GM23338 (cell line): ENCODE measurements around the gene FAM20C. TPM values are rescaled to one million over a fixed set of nuclear protein-coding genes. Genes with fewer than 3 reads are reported as not detected.

Experiments used
- ATAC-seq: fragments of 200-7000 bp; cut with Tn5 transposase; 3 replicates; pipeline ENCODE4 v1.9.1; 2020
- DNase-seq: peaks from one replicate; pipeline ENCODE4 v3.0.0-alpha.2; 2015; ENCODE audit warnings: low spot score
- H2AFZ ChIP-seq: fragments of 200-600 bp; sonication (generic); 2 replicates; pipeline ENCODE4 v1.8.0; 2016; ENCODE audit warnings: antibody characterized with exemption, mild to moderate bottlenecking, moderate library complexity
- H3F3A ChIP-seq: fragments of 200-600 bp; sonication (generic); replicated peaks from 2 replicates; pipeline ENCODE4 v1.8.0; 2017; ENCODE audit warnings: antibody characterized with exemption, mixed run types, low read depth
- H3K27ac ChIP-seq: fragments of 200-600 bp; sonication (generic); 2 replicates; pipeline ENCODE4 v1.6.1; 2016; ENCODE audit warnings: low read depth
- H3K27me3 ChIP-seq: fragments of 200-600 bp; sonication (generic); 2 replicates; pipeline ENCODE4 v1.8.0; 2016; ENCODE audit warnings: mild to moderate bottlenecking, mixed run types, moderate library complexity; ENCODE audit not compliant: insufficient read depth
- H3K36me3 ChIP-seq: fragments of 200-600 bp; sonication (generic); 2 replicates; pipeline ENCODE4 v1.8.0; 2016; ENCODE audit warnings: mild to moderate bottlenecking; ENCODE audit not compliant: insufficient read depth
- H3K4me1 ChIP-seq: fragments of 200-600 bp; sonication (generic); 2 replicates; pipeline ENCODE4 v1.8.0; 2016; ENCODE audit warnings: mild to moderate bottlenecking, moderate library complexity; ENCODE audit not compliant: insufficient read depth
- H3K4me2 ChIP-seq: fragments of 200-600 bp; sonication (generic); 2 replicates; pipeline ENCODE4 v1.7.1; 2017; ENCODE audit warnings: mixed run types
- H3K4me3 ChIP-seq: fragments of 200-600 bp; sonication (generic); 2 replicates; pipeline ENCODE4 v1.6.1; 2016; ENCODE audit warnings: mixed run types
- H3K79me2 ChIP-seq: fragments of 200-600 bp; sonication (generic); replicated peaks from 2 replicates; pipeline ENCODE4 v1.8.0; 2017; ENCODE audit warnings: mild to moderate bottlenecking; ENCODE audit not compliant: insufficient read depth
- H3K9me2 ChIP-seq: fragments of 200-600 bp; sonication (generic); 2 replicates; pipeline ENCODE4 v1.8.0; 2017; ENCODE audit not compliant: insufficient read depth
- H4K20me1 ChIP-seq: fragments of 200-600 bp; sonication (generic); replicated peaks from 2 replicates; pipeline ENCODE4 v1.8.0; 2017; ENCODE audit warnings: mild to moderate bottlenecking; ENCODE audit not compliant: insufficient read depth
- H3K27ac Mint-ChIP-seq: 2 replicates; pipeline ENCODE4 v1.8.0; 2020; ENCODE audit warnings: inconsistent platforms, mild to moderate bottlenecking, moderate library complexity, mixed read lengths
- H3K27me3 Mint-ChIP-seq: 3 replicates; pipeline ENCODE4 v1.8.0; 2022; ENCODE audit warnings: low read depth, mild to moderate bottlenecking, moderate library complexity, mixed read lengths, inconsistent platforms; ENCODE audit not compliant: insufficient read depth, poor library complexity
- H3K36me3 Mint-ChIP-seq: 3 replicates; pipeline ENCODE4 v1.8.0; 2021; ENCODE audit warnings: low read depth, mild to moderate bottlenecking, inconsistent platforms, moderate library complexity, mixed read lengths
- H3K4me1 Mint-ChIP-seq: 3 replicates; pipeline ENCODE4 v1.8.0; 2020; ENCODE audit warnings: mild to moderate bottlenecking, inconsistent platforms, mixed read lengths
- H3K4me3 Mint-ChIP-seq: 3 replicates; pipeline ENCODE4 v1.8.0; 2021; ENCODE audit warnings: moderate library complexity, mild to moderate bottlenecking, inconsistent platforms, mixed read lengths
- H3K9me3 Mint-ChIP-seq: 3 replicates; pipeline ENCODE4 v1.8.0; 2020; ENCODE audit warnings: moderate library complexity, mild to moderate bottlenecking, inconsistent platforms, mixed read lengths
- CREB1 ChIP-seq: fragments of 250-450 bp; sonication (Bioruptor Pico); IDR thresholded peaks from 2 replicates; pipeline ENCODE4 v1.5.0; 2020; ENCODE audit warnings: low read depth, mild to moderate bottlenecking, moderate library complexity
- CTCF ChIP-seq, 2 experiments: fragments of 200-600 bp in 1 of 2; sonication (generic) in 1 of 2; conservative IDR thresholded peaks; 2 replicates each; pipeline versions ENCODE4 v1.5.1 to v1.6.1; 2016 to 2017; ENCODE audit warnings: antibody characterized with exemption in 2 of 2, low read depth in 2 of 2, mild to moderate bottlenecking in 2 of 2, moderate library complexity in 1 of 2
- ETS1 ChIP-seq: IDR thresholded peaks from 2 replicates; pipeline ENCODE4 v1.6.1; 2016; ENCODE audit warnings: antibody characterized with exemption
- EZH2 ChIP-seq: fragments of 200-600 bp; sonication (generic); IDR thresholded peaks from one replicate; pipeline ENCODE4 v1.8.0; 2017; ENCODE audit warnings: antibody characterized with exemption, mild to moderate bottlenecking, low read depth; ENCODE audit not compliant: unreplicated experiment
- EZH2phosphoT487 ChIP-seq: fragments of 200-600 bp; sonication (generic); IDR thresholded peaks from one replicate; pipeline ENCODE4 v1.8.1; 2018; ENCODE audit warnings: antibody characterized with exemption; ENCODE audit not compliant: unreplicated experiment
- JUNB ChIP-seq: IDR thresholded peaks from one replicate; pipeline ENCODE4 v1.6.1; 2016; ENCODE audit warnings: antibody characterized with exemption; ENCODE audit not compliant: unreplicated experiment
- NANOG ChIP-seq: IDR thresholded peaks from 2 replicates; pipeline ENCODE4 v1.6.1; 2016; ENCODE audit warnings: antibody characterized with exemption, borderline replicate concordance
- POLR2AphosphoS5 ChIP-seq: IDR thresholded peaks from 2 replicates; pipeline ENCODE4 v1.6.1; 2016; ENCODE audit warnings: antibody characterized with exemption, low read depth
- REST ChIP-seq: IDR thresholded peaks from one replicate; pipeline ENCODE4 v1.6.1; 2018; ENCODE audit warnings: antibody characterized with exemption; ENCODE audit not compliant: unreplicated experiment
- STAT1 ChIP-seq: IDR thresholded peaks from one replicate; pipeline ENCODE4 v1.6.1; 2016; ENCODE audit warnings: antibody characterized with exemption; ENCODE audit not compliant: unreplicated experiment
- ZNF114 ChIP-seq: fragments of 250-450 bp; sonication (Bioruptor Pico); IDR thresholded peaks from 2 replicates; pipeline ENCODE4 v1.5.0; 2020; ENCODE audit warnings: mild to moderate bottlenecking, moderate library complexity
- ZNF331 ChIP-seq: fragments of 250-450 bp; sonication (Bioruptor Pico); IDR thresholded peaks from 2 replicates; pipeline ENCODE4 v1.5.0; 2020; ENCODE audit warnings: low read depth, mild to moderate bottlenecking, moderate library complexity
- ZNF462 ChIP-seq: fragments of 250-450 bp; sonication (Bioruptor Pico); IDR thresholded peaks from 2 replicates; pipeline ENCODE4 v1.5.0; 2020; ENCODE audit warnings: mild to moderate bottlenecking, moderate library complexity
- polyA plus RNA-seq: library from polyadenylated mRNA; unstranded; fragments of >200 nt; fragmentation: Nextera tagmentation; extraction: Ambion mirVana; gene quantifications from 2 replicates; pipeline ENCODE4 v1.2.1, GENCODE V29; 2016
- total RNA-seq: library from RNA; depleted of rRNA; stranded (reverse); fragments of >200 nt; shearing (Covaris generic); gene quantifications from 2 replicates; pipeline ENCODE4 v1.2.3, GENCODE V29; 2014

The FAM20C gene
- total and polyA plus RNA-seq, 2 experiments from 2014 or later, result 7.6 to 24.8 TPM

GRCh38 chr7:272631-273030 is 80.3 kb downstream of the FAM20C start:
- DNase-seq, result no peak
- H3K36me3 Mint-ChIP-seq, result peaks cover 52% of the 10 kb centered on the region
- Histone ChIP-seq H3K4me3 (no peak overlapping the region), H4K20me1 (no peaks in the 10 kb centered on the region), H2AFZ (no peak overlapping the region), H3K27me3 (no peaks in the 10 kb centered on the region), H3K27ac (no peak overlapping the region), H3F3A (no peaks in the 10 kb centered on the region), H3K36me3 (peaks cover 4% of the 10 kb centered on the region; the same call in 1 of the 2 replicates), H3K4me2 (no peak overlapping the region), H3K79me2 (no peaks in the 10 kb centered on the region), H3K9me2 (no peaks in the 10 kb centered on the region), H3K4me1 (no peaks in the 10 kb centered on the region)
- no peak overlapping the region for H3K4me3 Mint-ChIP-seq
- H3K27ac Mint-ChIP-seq, result no peak overlapping the region
- H3K9me3 Mint-ChIP-seq, result peaks cover 92% of the 10 kb centered on the region
- H3K27me3 Mint-ChIP-seq, result peaks cover 14% of the 10 kb centered on the region
- no peaks in the 10 kb centered on the region; the same call in 2 of the 3 replicates for H3K4me1 Mint-ChIP-seq
- TF ChIP-seq STAT1 (no peak), REST (no peak), ZNF331 (CRISPR knock-in tag) (no peak), CREB1 (CRISPR knock-in tag) (no peak), ZNF462 (no peak), EZH2phosphoT487 (no peak), POLR2AphosphoS5 (no peak), ETS1 (no peak), EZH2 (no peak), NANOG (no peak), JUNB (no peak), CTCF (conservative IDR thresholded peaks at IDR 0.05; ENCODE audit: low read depth in 2 of 2) (no peak), ZNF114 (CRISPR knock-in tag) (no peak)
- ATAC-seq, result no peak
